SK-N-SH (cell line): ENCODE measurements around the gene TRIM10. TPM values are rescaled to one million over a fixed set of nuclear protein-coding genes. Genes with fewer than 3 reads are reported as not detected.

Experiments
- CTCF ChIA-PET: fragments of 300-600, 350-600 bp; formaldehyde crosslinking; extraction: SDS; loops from one replicate; lab custom pipeline; 2021; lab: Yijun Ruan, JAX
- POLR2A ChIA-PET: fragments of 350-600 bp; sonication (Branson Sonifier 250); formaldehyde crosslinking; extraction: SDS; loops from one replicate; lab custom pipeline; 2020; ENCODE audit warnings: antibody characterized with exemption, inconsistent platforms; lab: Yijun Ruan, JAX
- DNase-seq: peaks from one replicate; pipeline ENCODE4 v3.0.0; 2012
- H2AFZ ChIP-seq: fragments of 200-600 bp; sonication (generic); 2 replicates; pipeline ENCODE4 v1.8.1; 2016; ENCODE audit warnings: antibody characterized with exemption, mild to moderate bottlenecking, low read depth
- H3F3A ChIP-seq: fragments of 200-600 bp; sonication (generic); replicated peaks from 2 replicates; pipeline ENCODE3; 2016; ENCODE audit warnings: antibody characterized with exemption, mild to moderate bottlenecking; ENCODE audit not compliant: insufficient read depth
- H3K27ac ChIP-seq, 2 experiments: fragments of 200-500 bp in 1 of 2; fragments of 200-600 bp in 1 of 2; sonication (Bioruptor generic) in 1 of 2; sonication (generic), shearing (Covaris generic) in 1 of 2; 2 replicates each; pipeline versions ENCODE4 v1.5.1 to v1.6.1; 2014 to 2016; ENCODE audit warnings: low read depth in 2 of 2, inconsistent platforms in 1 of 2, low read length in 1 of 2, mild to moderate bottlenecking in 1 of 2, mixed read lengths in 1 of 2
- H3K27me3 ChIP-seq: fragments of 200-600 bp; sonication (generic), shearing (Covaris generic); 2 replicates; pipeline ENCODE4 v1.6.1; 2016; ENCODE audit warnings: mixed run types; ENCODE audit not compliant: insufficient read depth
- H3K36me3 ChIP-seq, 2 experiments: fragments of 200-500 bp in 1 of 2; fragments of 200-600 bp in 1 of 2; sonication (Bioruptor generic) in 1 of 2; sonication (generic) in 1 of 2; replicated peaks in 1 of 2; 2 replicates each; pipeline versions ENCODE3 to v1.5.1; 2014 to 2016; ENCODE audit warnings: low read length in 1 of 2, mild to moderate bottlenecking in 1 of 2; ENCODE audit not compliant: insufficient read depth in 2 of 2, control insufficient read depth in 1 of 2
- H3K4me1 ChIP-seq, 2 experiments: fragments of 200-500 bp in 1 of 2; fragments of 200-600 bp in 1 of 2; sonication (Bioruptor generic) in 1 of 2; sonication (generic), shearing (Covaris generic) in 1 of 2; 2 replicates each; pipeline versions ENCODE4 v1.5.1 to v1.6.1; 2014 to 2016; ENCODE audit warnings: low read depth in 1 of 2, low read length in 1 of 2, mixed run types in 1 of 2; ENCODE audit not compliant: insufficient read depth in 2 of 2, control insufficient read depth in 1 of 2
- H3K4me2 ChIP-seq: fragments of 200-600 bp; sonication (generic), shearing (Covaris generic); 2 replicates; pipeline ENCODE4 v1.6.1; 2017; ENCODE audit warnings: mixed run types
- H3K4me3 ChIP-seq, 2 experiments: fragments of 200-500 bp in 1 of 2; fragments of 200-600 bp in 1 of 2; sonication (Bioruptor generic) in 1 of 2; sonication (generic), shearing (Covaris generic) in 1 of 2; 2 replicates each; pipeline versions ENCODE4 v1.5.1 to v1.8.1; 2014 to 2016; ENCODE audit warnings: low read depth in 2 of 2, inconsistent platforms in 1 of 2, low read length in 1 of 2, mild to moderate bottlenecking in 1 of 2, mixed read lengths in 1 of 2, moderate library complexity in 1 of 2
- H3K79me2 ChIP-seq: fragments of 200-600 bp; sonication (generic); 2 replicates; pipeline ENCODE4 v1.8.1; 2017; ENCODE audit warnings: mild to moderate bottlenecking; ENCODE audit not compliant: insufficient read depth
- H3K9ac ChIP-seq: fragments of 200-600 bp; sonication (generic); 2 replicates; pipeline ENCODE4 v1.6.1; 2017; ENCODE audit warnings: mixed run types
- H3K9me2 ChIP-seq: fragments of 200-600 bp; sonication (generic); 2 replicates; pipeline ENCODE4 v1.6.1; 2017; ENCODE audit warnings: mixed run types
- H3K9me3 ChIP-seq: fragments of 200-600 bp; sonication (generic); 2 replicates; pipeline ENCODE4 v1.6.1; 2017; ENCODE audit warnings: mixed run types, mild to moderate bottlenecking, moderate library complexity
- H4K20me1 ChIP-seq: fragments of 200-600 bp; sonication (generic); 2 replicates; pipeline ENCODE4 v1.6.1; 2017; ENCODE audit warnings: mild to moderate bottlenecking, mixed run types; ENCODE audit not compliant: insufficient read depth
- EP300 ChIP-seq, 2 experiments: IDR thresholded peaks; 2 replicates each; pipeline versions ENCODE4 v1.4.0 to v1.6.1; 2012; ENCODE audit warnings: borderline replicate concordance in 1 of 2, low read depth in 1 of 2, low read length in 1 of 2
- EZH2phosphoT487 ChIP-seq: fragments of 200-600 bp; sonication (generic); IDR thresholded peaks from 2 replicates; pipeline ENCODE4 v1.6.1; 2017; ENCODE audit warnings: low read depth, mixed run types, mild to moderate bottlenecking, antibody characterized with exemption, moderate library complexity, borderline replicate concordance
- FOXJ3 ChIP-seq: sonication (generic); formaldehyde crosslinking; IDR thresholded peaks from 2 replicates; pipeline ENCODE4 v1.5.1; 2020; ENCODE audit warnings: mild to moderate bottlenecking, missing genetic modification reagents
- GABPA ChIP-seq: IDR thresholded peaks from 2 replicates; pipeline ENCODE4 v1.4.0; 2012; ENCODE audit warnings: low read depth, mild to moderate bottlenecking
- MAX ChIP-seq: IDR thresholded peaks from 2 replicates; pipeline ENCODE4 v1.4.0; 2012; ENCODE audit warnings: low read depth
- MXI1 ChIP-seq: IDR thresholded peaks from 2 replicates; pipeline ENCODE4 v1.6.1; 2012; ENCODE audit warnings: mild to moderate bottlenecking, low read depth, low read length, improper control_type of control experiment
- NFIC ChIP-seq: IDR thresholded peaks from 2 replicates; pipeline ENCODE4 v1.4.0; 2012; ENCODE audit warnings: borderline replicate concordance
- NRF1 ChIP-seq: IDR thresholded peaks from 2 replicates; pipeline ENCODE4 v1.6.1; 2012; ENCODE audit warnings: low read depth, mild to moderate bottlenecking, low read length
- POLR2AphosphoS5 ChIP-seq: IDR thresholded peaks from 2 replicates; pipeline ENCODE4 v1.6.1; 2012; ENCODE audit warnings: low read depth, low read length
- RXRA ChIP-seq: IDR thresholded peaks from 2 replicates; pipeline ENCODE4 v1.4.0; 2012; ENCODE audit warnings: low read depth, mild to moderate bottlenecking, borderline replicate concordance
- SIN3A ChIP-seq: IDR thresholded peaks from 2 replicates; pipeline ENCODE4 v1.6.1; 2012; ENCODE audit warnings: low read depth, mild to moderate bottlenecking, low read length, moderate library complexity, borderline replicate concordance
- TAF1 ChIP-seq: IDR thresholded peaks from 2 replicates; pipeline ENCODE4 v1.6.1; 2012; ENCODE audit warnings: low read depth, mild to moderate bottlenecking, low read length, moderate library complexity, borderline replicate concordance
- TEAD4 ChIP-seq: IDR thresholded peaks from 2 replicates; pipeline ENCODE4 v1.4.0; 2012; ENCODE audit warnings: mild to moderate bottlenecking, borderline replicate concordance; ENCODE audit not compliant: insufficient read depth
- USF1 ChIP-seq: IDR thresholded peaks from 2 replicates; pipeline ENCODE4 v1.4.0; 2012; ENCODE audit warnings: low read depth, borderline replicate concordance
- USF2 ChIP-seq: fragments of 150-350 bp; IDR thresholded peaks from 2 replicates; pipeline ENCODE4 v1.6.1; 2017; ENCODE audit warnings: antibody characterized with exemption, low read length, low read depth, borderline replicate concordance
- WGBS: methylation state at CpG from one replicate; pipeline ENCODE4 v1.1.6; 2017; ENCODE audit warnings: low lambda C conversion rate; 5-methylcytosine and 5-hydroxymethylcytosine counted together
- polyA plus RNA-seq, 3 experiments: library from polyadenylated mRNA; depleted of rRNA; stranded (reverse); fragments of >200 nt; gene quantifications; 2 replicates each; pipeline ENCODE4 v1.2.3, GENCODE V29; 2012

The TRIM10 gene
- polyA plus RNA-seq, 1 of the 3 experiments (the other 2 are of a cell fraction): not detected

GRCh38 chr6:30130179-30130679 lies 30.8 kb downstream of the TRIM10 start:
- no peak for DNase-seq
- Histone ChIP-seq H3K27me3 (peaks cover 84% of the 10 kb centered on the region), H3K9ac (no peak overlapping the region), H3K9me3 (no peaks in the 10 kb centered on the region), H3K36me3 (no peaks in the 10 kb centered on the region), H3K9me2 (no peaks in the 10 kb centered on the region), H3K4me2 (no peak overlapping the region), H3K4me1 (no peaks in the 10 kb centered on the region), H3F3A (no peaks in the 10 kb centered on the region), H3K27ac (no peak overlapping the region), H3K79me2 (no peaks in the 10 kb centered on the region), H3K4me3 (no peak overlapping the region), H4K20me1 (no peaks in the 10 kb centered on the region), H2AFZ (no peak overlapping the region)
- POLR2A ChIA-PET: no interaction called here
- CTCF ChIA-PET: interaction anchor here (0.7 to 6.2 kb wide), 32 partner anchors 8 to 480 kb away, joined by 3 to 207 read pairs (median 6); partner anchors contain the start of genes POLR1H and PPP1R11
- 14% methylated on average over 4 of the region's 4 CpGs for WGBS
- no peak for TF ChIP-seq NRF1
- no peak for TF ChIP-seq USF2
- TF ChIP-seq FOXJ3 (CRISPR knock-in tag): no peak
- no peak for TF ChIP-seq NFIC
- TF ChIP-seq EZH2phosphoT487: no peak
- TF ChIP-seq USF1: no peak
- TF ChIP-seq EP300 (IDR thresholded peaks at IDR 0.05; ENCODE audit: borderline replicate concordance in 1 of 2, low read depth in 1 of 2, low read length in 1 of 2): no peak
- no peak for TF ChIP-seq TAF1
- no peak for TF ChIP-seq POLR2AphosphoS5
- TF ChIP-seq MXI1: no peak
- no peak for TF ChIP-seq GABPA
- TF ChIP-seq TEAD4: no peak
- TF ChIP-seq RXRA: no peak
- no peak for TF ChIP-seq SIN3A
- no peak for TF ChIP-seq MAX
